Mesendoderm (in vitro differentiated cells): ENCODE results near the gene FUCA1.

Source experiments
- DNase-seq: peaks from one replicate; pipeline ENCODE4 v3.0.0; 2013
- H2AK5ac ChIP-seq: 2 replicates; pipeline ENCODE4 v1.6.1; 2013; ENCODE audit warnings: low read length, inconsistent platforms
- H2BK120ac ChIP-seq: 2 replicates; pipeline ENCODE4 v1.6.1; 2013; ENCODE audit warnings: low read depth, mild to moderate bottlenecking, low read length, moderate library complexity, mixed read lengths
- H2BK15ac ChIP-seq: replicated peaks from 2 replicates; pipeline ENCODE4 v1.6.1; 2013; ENCODE audit warnings: low read depth, mild to moderate bottlenecking, moderate library complexity
- H2BK5ac ChIP-seq: 2 replicates; pipeline ENCODE4 v1.6.1; 2013; ENCODE audit warnings: low read length, inconsistent platforms
- H3K18ac ChIP-seq: 2 replicates; pipeline ENCODE4 v1.6.1; 2013; ENCODE audit warnings: mild to moderate bottlenecking, low read length, mixed read lengths
- H3K23ac ChIP-seq: one replicate; pipeline ENCODE4 v1.6.1; 2013; ENCODE audit warnings: low read length
- H3K27ac ChIP-seq: 2 replicates; pipeline ENCODE4 v1.5.1; 2013; ENCODE audit warnings: low read depth, mild to moderate bottlenecking, inconsistent platforms, low read length, moderate library complexity
- H3K27me3 ChIP-seq: 2 replicates; pipeline ENCODE4 v1.6.1; 2013; ENCODE audit warnings: low read length, control low read depth, mild to moderate bottlenecking, inconsistent platforms; ENCODE audit not compliant: insufficient read depth, poor library complexity
- H3K36me3 ChIP-seq: 2 replicates; pipeline ENCODE4 v1.6.1; 2013; ENCODE audit warnings: low read length, inconsistent platforms; ENCODE audit not compliant: control insufficient read depth, insufficient read depth
- H3K4ac ChIP-seq: one replicate; pipeline ENCODE4 v1.6.1; 2013; ENCODE audit warnings: low read depth, mild to moderate bottlenecking, low read length, moderate library complexity
- H3K4me1 ChIP-seq: 2 replicates; pipeline ENCODE4 v1.6.1; 2013; ENCODE audit warnings: low read depth, low read length, inconsistent platforms; ENCODE audit not compliant: control insufficient read depth
- H3K4me2 ChIP-seq: 2 replicates; pipeline ENCODE4 v1.6.1; 2013; ENCODE audit warnings: low read length
- H3K4me3 ChIP-seq: 2 replicates; pipeline ENCODE4 v1.5.1; 2013; ENCODE audit warnings: mild to moderate bottlenecking, low read length
- H3K56ac ChIP-seq: one replicate; pipeline ENCODE4 v1.6.1; 2013; ENCODE audit warnings: low read length
- H3K79me1 ChIP-seq: 2 replicates; pipeline ENCODE4 v1.6.1; 2013; ENCODE audit warnings: low read length, inconsistent platforms
- H3K79me2 ChIP-seq: 2 replicates; pipeline ENCODE4 v1.6.1; 2013; ENCODE audit warnings: mild to moderate bottlenecking, low read length; ENCODE audit not compliant: control insufficient read depth, insufficient read depth
- H3K9ac ChIP-seq: 2 replicates; pipeline ENCODE4 v1.6.1; 2013; ENCODE audit warnings: low read length, inconsistent platforms
- H4K5ac ChIP-seq: one replicate; pipeline ENCODE4 v1.6.1; 2013; ENCODE audit warnings: low read length
- H4K8ac ChIP-seq: one replicate; pipeline ENCODE4 v1.6.1; 2013; ENCODE audit warnings: low read depth, mild to moderate bottlenecking, control low read depth, low read length, moderate library complexity
- WGBS: extraction: QIAGEN DNeasy Blood & Tissue Kit; methylation state at CpG from one replicate; pipeline ENCODE4 v1.1.7; 2013; ENCODE audit warnings: low lambda C conversion rate, missing lambda C conversion rate; ENCODE audit not compliant: insufficient coverage; ENCODE audit errors: extremely low coverage; 5-methylcytosine and 5-hydroxymethylcytosine counted together

The FUCA1 gene

DNA sequence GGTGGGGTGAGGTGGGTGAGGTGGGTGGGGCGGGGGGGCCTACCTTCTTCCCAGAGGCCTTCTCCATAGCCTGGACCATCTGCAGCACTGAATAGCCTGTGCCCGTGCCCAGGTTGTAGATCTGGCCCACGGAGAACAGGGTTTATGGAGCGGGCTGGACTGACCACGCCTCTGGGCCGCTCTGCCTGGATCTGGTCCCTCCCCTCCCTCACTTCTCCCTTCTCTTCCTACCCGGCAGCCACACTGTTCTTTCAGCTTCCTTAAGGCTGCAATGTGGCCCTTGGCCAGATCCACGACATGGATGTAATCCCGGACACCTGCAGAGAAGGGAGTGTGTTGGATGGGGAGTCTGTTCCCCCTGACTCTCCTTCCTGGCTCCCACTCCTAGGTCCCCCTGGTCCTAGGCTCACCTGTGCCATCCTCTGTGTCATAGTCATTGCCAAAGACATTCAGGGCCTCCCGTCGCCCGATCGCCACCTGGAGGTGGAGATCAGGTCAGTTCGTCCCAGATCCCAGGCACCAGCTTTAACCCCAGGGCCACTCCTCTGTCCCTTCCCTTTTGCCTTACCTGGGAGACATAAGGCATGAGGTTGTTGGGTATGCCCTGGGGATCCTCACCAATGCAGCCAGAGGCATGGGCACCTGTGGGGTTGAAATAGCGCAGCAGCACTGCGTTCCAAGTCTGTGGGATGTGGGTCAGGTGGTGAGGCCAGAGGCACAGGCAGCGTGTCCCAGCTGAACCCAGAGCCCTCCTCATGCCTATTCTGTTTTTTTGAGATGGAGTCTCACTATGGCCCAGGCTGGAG lies 71.4 kb downstream of the FUCA1 start:
- no CpG with 5 or more reads among the region's 17 CpGs for WGBS
- no peak overlapping the region for H2AK5ac ChIP-seq
- H3K4ac ChIP-seq = no peak overlapping the region
- no peaks in the 10 kb centered on the region for H3K27me3 ChIP-seq
- no peak overlapping the region for H3K18ac ChIP-seq
- H3K79me1 ChIP-seq = peaks cover 3% of the 10 kb centered on the region
- no peak overlapping the region for H3K23ac ChIP-seq
- DNase-seq = no peak
- no peak overlapping the region for H2BK120ac ChIP-seq
- H4K5ac ChIP-seq = no peak overlapping the region
- H3K4me3 ChIP-seq = no peak overlapping the region
- H3K36me3 ChIP-seq = peaks cover 5% of the 10 kb centered on the region
- no peak overlapping the region for H3K56ac ChIP-seq
- no peak overlapping the region for H4K8ac ChIP-seq
- no peak overlapping the region for H3K9ac ChIP-seq
- H3K79me2 ChIP-seq = peaks cover 14% of the 10 kb centered on the region
- H3K4me2 ChIP-seq = no peak overlapping the region
- no peak overlapping the region for H2BK15ac ChIP-seq
- H2BK5ac ChIP-seq = no peak overlapping the region
- H3K4me1 ChIP-seq = peaks cover 1% of the 10 kb centered on the region
- no peak overlapping the region for H3K27ac ChIP-seq

DNA sequence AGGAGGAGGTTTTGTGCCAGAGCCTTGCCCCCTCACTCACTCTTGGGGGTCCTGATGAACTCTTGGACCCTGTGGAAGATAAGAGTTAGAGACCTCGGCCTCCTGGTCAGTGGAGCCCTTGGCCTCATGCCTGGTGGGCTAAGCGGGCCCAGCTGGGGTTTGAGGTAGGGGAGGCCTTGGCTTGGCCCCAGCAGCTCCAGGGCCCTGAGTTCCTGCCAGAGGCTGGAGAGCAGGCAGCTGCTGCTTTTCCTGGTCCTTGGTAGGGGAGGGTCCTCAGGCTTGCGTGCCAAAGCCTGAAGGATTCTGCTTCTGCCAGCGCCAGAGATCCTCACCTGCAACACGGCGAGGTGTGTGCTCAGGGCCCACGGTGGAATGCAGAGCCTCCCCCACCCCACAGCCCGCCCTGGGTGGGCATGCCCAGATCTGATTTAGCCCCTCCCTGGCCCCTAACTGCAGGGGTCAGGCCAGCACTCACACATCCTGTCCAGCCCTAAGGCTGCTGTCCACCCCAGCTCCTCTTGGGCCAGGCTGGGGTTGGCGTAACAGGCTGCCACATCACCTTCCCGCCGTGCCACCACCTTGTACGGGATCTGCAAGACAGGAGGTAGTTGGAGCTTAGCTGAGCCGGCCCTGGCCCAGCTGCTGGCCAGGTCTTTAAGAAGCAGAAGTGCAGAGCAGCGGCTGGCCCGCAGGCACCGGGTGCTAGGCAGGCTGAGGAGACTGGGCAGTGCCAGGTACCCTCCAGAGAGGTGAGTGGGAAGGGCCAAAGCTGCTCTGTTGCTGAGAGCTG lies 72.2 kb downstream of the FUCA1 start:
- Histone ChIP-seq H2BK120ac (no peak overlapping the region), H3K27me3 (no peaks in the 10 kb centered on the region), H3K4me2 (no peak overlapping the region), H3K27ac (no peak overlapping the region), H3K4me1 (peaks cover 1% of the 10 kb centered on the region), H4K8ac (no peak overlapping the region), H3K4ac (no peak overlapping the region), H3K23ac (no peak overlapping the region), H2BK5ac (no peak overlapping the region), H4K5ac (no peak overlapping the region), H3K4me3 (no peak overlapping the region), H3K79me2 (peaks cover 18% of the 10 kb centered on the region), H2BK15ac (no peak overlapping the region), H3K79me1 (peaks cover 3% of the 10 kb centered on the region), H2AK5ac (no peak overlapping the region), H3K36me3 (peaks cover 5% of the 10 kb centered on the region), H3K18ac (no peak overlapping the region), H3K56ac (no peak overlapping the region), H3K9ac (no peak overlapping the region)
- WGBS = no CpG with 5 or more reads among the region's 16 CpGs
- DNase-seq = no peak
